ENCODE data around the gene SORL1.

Gene SORL1

DNA sequence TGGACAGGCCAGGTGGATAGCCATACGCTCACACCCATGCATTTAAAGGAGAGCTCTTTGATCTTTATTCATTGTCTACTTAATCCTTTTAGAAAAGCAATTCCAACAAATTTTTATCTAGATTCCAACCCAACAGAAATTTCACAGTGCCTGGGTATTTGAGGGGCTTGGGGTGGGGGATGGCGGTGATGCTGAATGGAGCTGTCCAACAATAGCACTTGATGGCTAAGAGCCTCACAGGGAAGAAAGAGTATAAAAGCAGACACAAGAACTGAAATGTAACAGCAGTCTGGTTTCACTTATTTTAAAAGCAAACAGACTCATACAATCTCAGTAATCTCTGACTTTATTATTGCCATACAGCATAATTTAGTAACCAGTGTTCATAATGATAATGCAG is 102.4 kb downstream of the SORL1 start:
- H3K36me3 ChIP-seq (ENCODE audit: insufficient read depth, low read length): no peaks in the 10 kb centered on the region
- H3K27me3 ChIP-seq (ENCODE audit: insufficient read depth, low read length): peaks cover 92% of the 10 kb centered on the region
- no peak overlapping the region for H3K27ac ChIP-seq (ENCODE audit: low read depth, low read length)
- no peaks in the 10 kb centered on the region for H3K4me1 ChIP-seq (ENCODE audit: control insufficient read depth, insufficient read depth, low read length, unreplicated experiment)
- no peaks in the 10 kb centered on the region for H3K79me2 ChIP-seq (ENCODE audit: control insufficient read depth, insufficient read depth, low read length, unreplicated experiment)
- H2AFZ ChIP-seq (ENCODE audit: low read length, unreplicated experiment): no peak overlapping the region
- H3K4me3 ChIP-seq (ENCODE audit: low read depth, low read length): no peak overlapping the region

DNA sequence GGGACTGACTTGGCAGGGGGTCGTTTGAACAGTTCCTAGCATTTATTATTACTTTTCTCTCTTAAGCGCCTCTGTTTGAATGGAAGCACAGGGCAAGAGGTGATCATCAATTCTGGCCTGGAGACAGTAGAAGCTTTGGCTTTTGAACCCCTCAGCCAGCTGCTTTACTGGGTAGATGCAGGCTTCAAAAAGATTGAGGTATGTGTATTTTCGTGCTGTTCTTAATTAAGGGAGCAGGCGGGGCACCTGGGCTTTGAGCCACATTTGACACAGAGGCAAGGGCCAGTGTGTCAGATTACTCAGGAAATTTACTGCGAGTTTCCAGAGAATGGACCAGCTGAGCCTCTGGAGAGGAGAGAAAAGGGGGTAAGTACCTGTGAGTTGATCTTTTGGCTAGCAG is 103.0 kb downstream of the SORL1 start:
- Histone ChIP-seq H3K27me3 (ENCODE audit: insufficient read depth, low read length) (peaks cover 95% of the 10 kb centered on the region), H3K36me3 (ENCODE audit: insufficient read depth, low read length) (no peaks in the 10 kb centered on the region), H2AFZ (ENCODE audit: low read length, unreplicated experiment) (no peak overlapping the region), H3K4me1 (ENCODE audit: control insufficient read depth, insufficient read depth, low read length, unreplicated experiment) (no peaks in the 10 kb centered on the region), H3K27ac (ENCODE audit: low read depth, low read length) (no peak overlapping the region), H3K79me2 (ENCODE audit: control insufficient read depth, insufficient read depth, low read length, unreplicated experiment) (no peaks in the 10 kb centered on the region), H3K4me3 (ENCODE audit: low read depth, low read length) (no peak overlapping the region)

DNA sequence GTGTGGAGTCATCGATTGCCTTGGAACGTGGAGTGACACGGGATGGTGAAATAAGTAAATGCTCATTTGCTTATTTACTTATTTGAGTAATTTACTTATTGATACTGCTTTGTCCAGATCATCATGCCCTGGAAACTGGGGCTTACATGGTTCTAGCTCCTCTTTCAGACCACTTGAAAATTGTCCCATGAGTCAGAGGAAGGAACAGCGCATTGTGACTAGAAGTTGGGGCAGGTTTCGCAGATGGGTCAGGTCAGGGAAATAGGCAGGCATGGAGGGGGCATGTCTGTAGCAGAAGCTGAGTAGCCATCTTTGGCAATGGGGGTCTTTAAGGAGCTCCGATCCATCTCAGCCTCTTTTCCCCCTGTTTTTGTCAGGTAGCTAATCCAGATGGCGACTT is 104.8 kb downstream of the SORL1 start:
- Histone ChIP-seq H3K36me3 (ENCODE audit: insufficient read depth, low read length) (no peaks in the 10 kb centered on the region), H3K27ac (ENCODE audit: low read depth, low read length) (no peak overlapping the region), H2AFZ (ENCODE audit: low read length, unreplicated experiment) (no peak overlapping the region), H3K4me1 (ENCODE audit: control insufficient read depth, insufficient read depth, low read length, unreplicated experiment) (no peaks in the 10 kb centered on the region), H3K27me3 (ENCODE audit: insufficient read depth, low read length) (peaks cover 94% of the 10 kb centered on the region), H3K4me3 (ENCODE audit: low read depth, low read length) (no peak overlapping the region), H3K79me2 (ENCODE audit: control insufficient read depth, insufficient read depth, low read length, unreplicated experiment) (no peaks in the 10 kb centered on the region)

DNA sequence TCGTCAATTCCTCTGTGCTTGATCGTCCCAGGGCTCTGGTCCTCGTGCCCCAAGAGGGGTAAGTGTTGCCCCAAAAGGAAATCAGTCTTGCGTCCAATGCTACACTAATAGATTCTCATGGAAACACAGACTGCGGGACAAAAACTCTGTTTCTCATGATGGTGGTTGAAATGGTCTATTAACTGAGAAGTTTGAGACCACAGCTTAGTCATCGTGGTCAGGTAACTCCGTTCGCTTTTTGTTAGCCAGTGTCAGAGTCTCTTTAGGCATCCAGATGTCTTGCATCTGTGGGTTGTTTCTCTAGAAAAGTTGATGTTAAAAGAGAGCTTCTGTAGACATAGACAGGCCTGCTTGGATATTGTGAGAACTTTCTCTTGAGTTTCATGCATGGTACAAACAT is 105.2 kb downstream of the SORL1 start:
- no peak overlapping the region for H3K4me3 ChIP-seq (ENCODE audit: low read depth, low read length)
- H2AFZ ChIP-seq (ENCODE audit: low read length, unreplicated experiment): no peak overlapping the region
- no peaks in the 10 kb centered on the region for H3K4me1 ChIP-seq (ENCODE audit: control insufficient read depth, insufficient read depth, low read length, unreplicated experiment)
- no peak overlapping the region for H3K27ac ChIP-seq (ENCODE audit: low read depth, low read length)
- H3K27me3 ChIP-seq (ENCODE audit: insufficient read depth, low read length): peaks cover 94% of the 10 kb centered on the region
- no peaks in the 10 kb centered on the region for H3K36me3 ChIP-seq (ENCODE audit: insufficient read depth, low read length)
- no peaks in the 10 kb centered on the region for H3K79me2 ChIP-seq (ENCODE audit: control insufficient read depth, insufficient read depth, low read length, unreplicated experiment)

DNA sequence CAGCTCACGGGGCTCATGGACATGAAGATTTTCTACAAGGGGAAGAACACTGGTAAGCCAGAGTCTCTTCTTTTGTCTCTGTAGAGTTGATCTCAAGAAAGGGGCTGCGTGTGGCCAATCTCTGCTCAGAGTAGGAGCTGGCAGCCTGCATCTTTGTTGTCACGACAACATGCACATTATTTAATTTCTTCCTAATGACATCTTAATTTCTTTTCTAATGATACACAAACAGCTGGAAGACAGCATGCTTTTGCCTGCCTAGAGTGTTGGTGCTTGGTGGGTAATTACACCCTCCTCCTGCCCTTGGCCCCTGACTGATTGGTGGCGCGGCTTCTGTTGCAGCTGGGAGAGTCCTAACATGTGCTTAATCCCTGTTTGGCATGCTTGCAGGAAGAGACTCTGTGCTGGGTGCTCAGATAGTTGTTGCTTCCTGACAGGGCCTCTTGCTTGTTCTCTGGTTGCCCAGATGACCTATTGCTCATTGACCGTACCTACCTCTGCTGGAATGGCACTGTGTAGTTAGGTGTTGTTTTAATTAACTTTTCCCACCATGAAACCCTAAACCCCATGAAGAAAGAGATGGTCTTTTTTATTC is 107.6 kb downstream of the SORL1 start:
- H3K4me3 ChIP-seq (ENCODE audit: low read depth, low read length): no peak overlapping the region
- peaks cover 87% of the 10 kb centered on the region for H3K27me3 ChIP-seq (ENCODE audit: insufficient read depth, low read length)
- no peaks in the 10 kb centered on the region for H3K36me3 ChIP-seq (ENCODE audit: insufficient read depth, low read length)
- H2AFZ ChIP-seq (ENCODE audit: low read length, unreplicated experiment): no peak overlapping the region
- H3K27ac ChIP-seq (ENCODE audit: low read depth, low read length): no peak overlapping the region
- no peaks in the 10 kb centered on the region for H3K4me1 ChIP-seq (ENCODE audit: control insufficient read depth, insufficient read depth, low read length, unreplicated experiment)
- no peaks in the 10 kb centered on the region for H3K79me2 ChIP-seq (ENCODE audit: control insufficient read depth, insufficient read depth, low read length, unreplicated experiment)

DNA sequence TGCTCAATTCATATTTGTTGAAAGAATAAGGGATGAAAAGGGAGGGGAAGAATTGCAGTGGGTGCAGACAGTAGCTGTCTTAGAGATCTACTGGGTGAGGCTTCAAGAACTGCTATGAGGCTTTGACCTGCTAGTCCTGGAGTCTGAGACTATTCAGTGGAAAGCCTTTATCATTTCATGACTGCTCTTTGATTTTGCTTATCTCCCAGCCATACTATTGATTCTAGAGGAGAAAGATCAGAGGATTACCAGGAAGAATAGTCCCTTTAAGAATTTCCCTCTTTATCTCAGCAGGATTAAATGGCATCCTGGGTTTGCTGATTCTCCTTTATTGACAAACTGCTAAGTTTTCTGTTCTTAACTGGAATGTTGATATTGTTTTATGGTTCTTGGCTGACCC is 108.1 kb downstream of the SORL1 start:
- Histone ChIP-seq H3K4me1 (ENCODE audit: control insufficient read depth, insufficient read depth, low read length, unreplicated experiment) (no peaks in the 10 kb centered on the region), H3K36me3 (ENCODE audit: insufficient read depth, low read length) (no peaks in the 10 kb centered on the region), H3K27me3 (ENCODE audit: insufficient read depth, low read length) (peaks cover 87% of the 10 kb centered on the region), H3K79me2 (ENCODE audit: control insufficient read depth, insufficient read depth, low read length, unreplicated experiment) (no peaks in the 10 kb centered on the region), H3K27ac (ENCODE audit: low read depth, low read length) (no peak overlapping the region), H2AFZ (ENCODE audit: low read length, unreplicated experiment) (no peak overlapping the region), H3K4me3 (ENCODE audit: low read depth, low read length) (no peak overlapping the region)

DNA sequence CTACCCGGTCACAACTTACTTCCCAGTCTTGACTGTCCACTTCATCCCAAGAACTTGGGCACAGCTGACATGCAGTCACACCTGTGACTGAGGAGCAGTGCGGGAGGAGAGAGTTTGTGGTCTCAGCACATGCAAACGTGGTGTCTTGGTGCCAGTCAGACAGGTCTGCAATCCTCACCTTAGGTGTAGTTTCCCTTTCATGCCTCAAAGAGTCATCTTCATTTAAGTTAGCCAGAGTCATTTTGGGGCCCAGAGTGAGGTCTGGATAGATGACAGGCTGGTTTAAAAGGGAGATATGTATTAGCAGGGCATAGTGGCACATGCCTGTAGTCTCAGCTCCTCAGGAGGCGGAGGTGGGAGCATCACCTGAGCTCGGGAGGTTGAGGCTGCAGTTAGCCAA is 109.1 kb downstream of the SORL1 start:
- no peaks in the 10 kb centered on the region for H3K36me3 ChIP-seq (ENCODE audit: insufficient read depth, low read length)
- H3K4me1 ChIP-seq (ENCODE audit: control insufficient read depth, insufficient read depth, low read length, unreplicated experiment): no peaks in the 10 kb centered on the region
- no peak overlapping the region for H3K27ac ChIP-seq (ENCODE audit: low read depth, low read length)
- H2AFZ ChIP-seq (ENCODE audit: low read length, unreplicated experiment): no peak overlapping the region
- no peak overlapping the region for H3K4me3 ChIP-seq (ENCODE audit: low read depth, low read length)
- H3K27me3 ChIP-seq (ENCODE audit: insufficient read depth, low read length): peaks cover 86% of the 10 kb centered on the region
- H3K79me2 ChIP-seq (ENCODE audit: control insufficient read depth, insufficient read depth, low read length, unreplicated experiment): no peaks in the 10 kb centered on the region

DNA sequence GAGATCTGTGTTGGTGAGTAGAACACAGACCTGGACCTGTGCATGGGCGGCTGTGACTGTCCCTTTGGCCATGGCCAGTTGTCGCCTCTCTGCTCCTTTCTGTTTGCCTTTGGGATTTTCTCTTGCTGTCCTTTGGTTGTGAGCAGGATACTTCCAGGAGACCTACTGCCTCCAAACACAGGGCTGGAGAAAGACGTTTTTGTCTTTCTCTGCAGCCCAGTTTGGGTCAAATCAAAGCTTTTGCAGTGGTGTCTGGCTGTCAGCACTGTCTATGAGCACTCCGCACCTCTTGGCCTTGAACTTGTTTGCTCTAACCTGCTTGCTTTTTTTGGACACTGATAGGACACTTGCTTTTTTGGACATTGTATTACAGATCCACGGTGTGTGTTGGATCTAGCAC is 109.6 kb downstream of the SORL1 start:
- H3K36me3 ChIP-seq (ENCODE audit: insufficient read depth, low read length): no peaks in the 10 kb centered on the region
- H2AFZ ChIP-seq (ENCODE audit: low read length, unreplicated experiment): no peak overlapping the region
- H3K4me3 ChIP-seq (ENCODE audit: low read depth, low read length): no peak overlapping the region
- no peaks in the 10 kb centered on the region for H3K4me1 ChIP-seq (ENCODE audit: control insufficient read depth, insufficient read depth, low read length, unreplicated experiment)
- no peak overlapping the region for H3K27ac ChIP-seq (ENCODE audit: low read depth, low read length)
- peaks cover 81% of the 10 kb centered on the region for H3K27me3 ChIP-seq (ENCODE audit: insufficient read depth, low read length)
- H3K79me2 ChIP-seq (ENCODE audit: control insufficient read depth, insufficient read depth, low read length, unreplicated experiment): no peaks in the 10 kb centered on the region

DNA sequence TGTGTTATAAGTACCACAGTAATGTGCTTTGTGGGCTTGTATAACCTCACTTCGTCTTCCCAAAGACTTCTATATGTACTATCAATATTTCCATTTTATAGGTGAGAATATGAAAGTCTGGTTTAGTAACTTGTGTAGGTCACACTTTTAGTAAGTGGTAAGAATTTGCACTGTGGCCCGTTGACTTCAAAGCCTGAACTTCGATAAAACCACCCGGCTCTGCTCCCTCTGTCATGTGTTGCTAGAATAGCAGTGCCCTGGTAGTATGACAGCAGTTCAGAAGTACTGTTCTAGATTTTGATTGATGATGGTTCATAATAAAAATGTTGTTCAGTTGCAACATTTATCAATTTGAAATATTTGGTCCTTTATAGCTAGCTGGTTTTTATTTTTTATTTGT is 110.9 kb downstream of the SORL1 start:
- no peaks in the 10 kb centered on the region for H3K36me3 ChIP-seq (ENCODE audit: insufficient read depth, low read length)
- H3K27ac ChIP-seq (ENCODE audit: low read depth, low read length): no peak overlapping the region
- no peaks in the 10 kb centered on the region for H3K79me2 ChIP-seq (ENCODE audit: control insufficient read depth, insufficient read depth, low read length, unreplicated experiment)
- H3K4me1 ChIP-seq (ENCODE audit: control insufficient read depth, insufficient read depth, low read length, unreplicated experiment): no peaks in the 10 kb centered on the region
- H2AFZ ChIP-seq (ENCODE audit: low read length, unreplicated experiment): no peak overlapping the region
- H3K27me3 ChIP-seq (ENCODE audit: insufficient read depth, low read length): peaks cover 77% of the 10 kb centered on the region
- H3K4me3 ChIP-seq (ENCODE audit: low read depth, low read length): no peak overlapping the region

DNA sequence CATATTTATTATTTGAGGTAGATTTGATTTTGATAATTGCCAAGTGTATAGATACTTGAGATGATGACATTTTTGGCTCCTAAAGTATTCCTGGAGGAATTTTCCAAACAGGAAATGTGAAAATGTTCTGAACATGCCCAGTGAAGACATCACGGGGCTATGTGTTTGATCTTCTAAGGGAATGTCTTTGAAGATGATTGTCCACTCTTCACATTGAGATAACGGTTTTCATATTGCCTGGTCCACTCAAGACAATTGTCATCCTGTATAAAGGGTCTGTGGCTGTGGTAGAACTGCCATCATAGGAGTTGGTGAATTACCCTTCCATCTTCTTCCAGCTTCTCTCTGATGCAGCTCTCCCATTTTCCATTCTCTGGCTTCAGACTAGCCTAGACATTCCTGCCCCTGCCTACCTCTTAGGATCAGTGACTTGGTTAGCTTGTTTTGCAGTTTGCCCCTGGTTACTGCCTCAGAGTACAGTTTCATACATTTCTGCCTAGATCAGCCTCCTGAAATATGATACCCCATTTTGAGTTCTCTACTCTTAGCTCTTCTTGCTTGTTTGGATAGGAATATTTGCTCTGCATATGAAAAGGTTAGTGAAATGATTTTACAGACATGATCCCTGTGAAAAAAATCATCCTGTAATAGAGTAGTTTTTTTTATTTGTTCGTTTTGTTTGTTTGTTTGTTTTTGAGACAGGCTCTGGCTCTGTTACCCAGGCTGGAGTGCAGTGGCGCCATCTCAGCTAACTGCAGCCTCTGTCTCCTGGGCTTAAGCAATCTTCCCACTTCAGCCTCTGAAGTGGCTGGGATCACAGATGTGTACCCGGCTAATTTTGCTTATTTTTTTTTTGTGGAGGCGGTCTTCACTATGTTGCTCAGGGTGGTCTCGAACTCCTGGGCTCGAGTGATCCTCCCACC is 112.0 kb downstream of the SORL1 start:
- Histone ChIP-seq H3K36me3 (ENCODE audit: insufficient read depth, low read length) (no peaks in the 10 kb centered on the region), H3K4me1 (ENCODE audit: control insufficient read depth, insufficient read depth, low read length, unreplicated experiment) (no peaks in the 10 kb centered on the region), H2AFZ (ENCODE audit: low read length, unreplicated experiment) (no peak overlapping the region), H3K27me3 (ENCODE audit: insufficient read depth, low read length) (peaks cover 69% of the 10 kb centered on the region), H3K27ac (ENCODE audit: low read depth, low read length) (no peak overlapping the region), H3K4me3 (ENCODE audit: low read depth, low read length) (no peak overlapping the region), H3K79me2 (ENCODE audit: control insufficient read depth, insufficient read depth, low read length, unreplicated experiment) (no peaks in the 10 kb centered on the region)
